ENCODE results near the gene GRHL1.

GRCh38 chr2:9971105-9971818, 19.8 kb downstream of the GRHL1 start:
- TF ChIP-seq CTCF (IDR thresholded peaks at IDR 0.05; ENCODE audit: extremely low read depth in 1 of 2, insufficient read depth in 1 of 2, low read depth in 1 of 2, low read length in 2 of 2), result no peak
- no peak for TF ChIP-seq POLR2A (IDR thresholded peaks at IDR 0.05; ENCODE audit: low read depth, low read length)
- TF ChIP-seq POLR2AphosphoS5 (IDR thresholded peaks at IDR 0.05; ENCODE audit: insufficient read depth, low read depth, low read length), result no peak
- no peak for TF ChIP-seq GATA2 (IDR thresholded peaks at IDR 0.05; ENCODE audit: insufficient read depth, insufficient read length, low read depth, low read length)

All from endothelial cell of umbilical vein (primary cell).